Measurements from ENCODE around the gene PWWP2B.

Gene PWWP2B

DNA sequence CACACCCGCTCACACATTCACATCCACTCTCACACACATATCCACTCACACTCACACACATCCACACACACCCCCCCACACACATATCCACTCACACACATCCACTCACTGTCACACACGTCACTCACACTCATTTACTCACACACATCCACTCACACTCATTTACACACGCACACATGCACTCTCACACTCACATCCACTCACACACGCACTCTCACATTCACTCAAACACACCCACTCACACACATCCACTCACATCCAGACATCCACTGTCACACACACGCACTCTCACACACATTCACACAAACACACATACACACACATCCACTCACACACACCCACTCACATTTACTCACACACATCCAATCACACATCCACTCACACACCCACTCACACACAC is 18.3 kb downstream of the PWWP2B start:
- peaks cover 3% of the 10 kb centered on the region for H3K36me3 ChIP-seq (replicated peaks; ENCODE audit: low read depth, low read length)
- no peaks in the 10 kb centered on the region for H3K4me1 ChIP-seq (ENCODE audit: low read length)
- no peak overlapping the region for H3K9ac ChIP-seq (ENCODE audit: low read length)
- no peaks in the 10 kb centered on the region for H3K27me3 ChIP-seq (ENCODE audit: low read depth, low read length)
- H3K27ac ChIP-seq (ENCODE audit: low read length): no peak overlapping the region
- no peak for TF ChIP-seq EZH2phosphoT487 (IDR thresholded peaks at IDR 0.05; ENCODE audit: low read depth)
- TF ChIP-seq, protein P1, sequence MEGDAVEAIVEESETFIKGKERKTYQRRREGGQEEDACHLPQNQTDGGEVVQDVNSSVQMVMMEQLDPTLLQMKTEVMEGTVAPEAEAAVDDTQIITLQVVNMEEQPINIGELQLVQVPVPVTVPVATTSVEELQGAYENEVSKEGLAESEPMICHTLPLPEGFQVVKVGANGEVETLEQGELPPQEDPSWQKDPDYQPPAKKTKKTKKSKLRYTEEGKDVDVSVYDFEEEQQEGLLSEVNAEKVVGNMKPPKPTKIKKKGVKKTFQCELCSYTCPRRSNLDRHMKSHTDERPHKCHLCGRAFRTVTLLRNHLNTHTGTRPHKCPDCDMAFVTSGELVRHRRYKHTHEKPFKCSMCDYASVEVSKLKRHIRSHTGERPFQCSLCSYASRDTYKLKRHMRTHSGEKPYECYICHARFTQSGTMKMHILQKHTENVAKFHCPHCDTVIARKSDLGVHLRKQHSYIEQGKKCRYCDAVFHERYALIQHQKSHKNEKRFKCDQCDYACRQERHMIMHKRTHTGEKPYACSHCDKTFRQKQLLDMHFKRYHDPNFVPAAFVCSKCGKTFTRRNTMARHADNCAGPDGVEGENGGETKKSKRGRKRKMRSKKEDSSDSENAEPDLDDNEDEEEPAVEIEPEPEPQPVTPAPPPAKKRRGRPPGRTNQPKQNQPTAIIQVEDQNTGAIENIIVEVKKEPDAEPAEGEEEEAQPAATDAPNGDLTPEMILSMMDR (IDR thresholded peaks at IDR 0.05; ENCODE audit: low read depth, low read length): no peak
- H2AFZ ChIP-seq (ENCODE audit: low read depth, low read length): no peak overlapping the region
- no peak overlapping the region for H3K4me2 ChIP-seq (ENCODE audit: low read length)
- no peaks in the 10 kb centered on the region for H3K9me3 ChIP-seq (ENCODE audit: insufficient read depth, low read length)
- no peaks in the 10 kb centered on the region for H3K79me2 ChIP-seq (ENCODE audit: low read length)
- H4K20me1 ChIP-seq (ENCODE audit: insufficient read depth, low read length): no peaks in the 10 kb centered on the region
- H3K4me3 ChIP-seq (ENCODE audit: low read length): no peak overlapping the region

DNA sequence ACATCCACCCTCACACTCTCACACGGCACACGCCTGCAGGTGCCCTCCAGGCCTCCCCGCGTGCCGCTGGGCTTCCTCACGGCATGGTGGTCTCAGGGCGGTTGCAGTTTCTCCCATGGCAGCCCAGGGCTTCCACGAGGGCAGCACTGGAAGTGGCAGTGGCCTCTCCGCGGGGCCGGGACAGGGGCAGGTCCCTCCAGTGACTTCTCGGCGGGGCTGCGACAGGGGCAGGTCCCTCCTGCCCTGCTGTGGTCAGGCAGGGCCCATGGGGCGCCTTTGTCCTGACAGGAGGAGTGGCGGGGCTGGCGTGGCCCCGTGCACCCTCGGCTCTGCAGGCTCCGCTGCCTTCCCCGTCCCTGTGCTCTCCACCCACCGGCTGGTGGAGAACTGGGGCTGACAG is 19.0 kb downstream of the PWWP2B start:
- no peak overlapping the region for H3K9ac ChIP-seq (ENCODE audit: low read length)
- H3K27me3 ChIP-seq (ENCODE audit: low read depth, low read length): no peaks in the 10 kb centered on the region
- peaks cover 5% of the 10 kb centered on the region for H3K4me1 ChIP-seq (ENCODE audit: low read length)
- no peak overlapping the region for H2AFZ ChIP-seq (ENCODE audit: low read depth, low read length)
- no peak for TF ChIP-seq EZH2phosphoT487 (IDR thresholded peaks at IDR 0.05; ENCODE audit: low read depth)
- TF ChIP-seq, protein P1 (IDR thresholded peaks at IDR 0.05; ENCODE audit: low read depth, low read length): no peak
- no peak overlapping the region for H3K27ac ChIP-seq (ENCODE audit: low read length)
- H3K36me3 ChIP-seq (replicated peaks; ENCODE audit: low read depth, low read length): peaks cover 3% of the 10 kb centered on the region
- H3K9me3 ChIP-seq (ENCODE audit: insufficient read depth, low read length): no peaks in the 10 kb centered on the region
- H3K79me2 ChIP-seq (ENCODE audit: low read length): no peaks in the 10 kb centered on the region
- no peak overlapping the region for H3K4me3 ChIP-seq (ENCODE audit: low read length)
- no peak overlapping the region for H3K4me2 ChIP-seq (ENCODE audit: low read length)
- H4K20me1 ChIP-seq (ENCODE audit: insufficient read depth, low read length): no peaks in the 10 kb centered on the region

DNA sequence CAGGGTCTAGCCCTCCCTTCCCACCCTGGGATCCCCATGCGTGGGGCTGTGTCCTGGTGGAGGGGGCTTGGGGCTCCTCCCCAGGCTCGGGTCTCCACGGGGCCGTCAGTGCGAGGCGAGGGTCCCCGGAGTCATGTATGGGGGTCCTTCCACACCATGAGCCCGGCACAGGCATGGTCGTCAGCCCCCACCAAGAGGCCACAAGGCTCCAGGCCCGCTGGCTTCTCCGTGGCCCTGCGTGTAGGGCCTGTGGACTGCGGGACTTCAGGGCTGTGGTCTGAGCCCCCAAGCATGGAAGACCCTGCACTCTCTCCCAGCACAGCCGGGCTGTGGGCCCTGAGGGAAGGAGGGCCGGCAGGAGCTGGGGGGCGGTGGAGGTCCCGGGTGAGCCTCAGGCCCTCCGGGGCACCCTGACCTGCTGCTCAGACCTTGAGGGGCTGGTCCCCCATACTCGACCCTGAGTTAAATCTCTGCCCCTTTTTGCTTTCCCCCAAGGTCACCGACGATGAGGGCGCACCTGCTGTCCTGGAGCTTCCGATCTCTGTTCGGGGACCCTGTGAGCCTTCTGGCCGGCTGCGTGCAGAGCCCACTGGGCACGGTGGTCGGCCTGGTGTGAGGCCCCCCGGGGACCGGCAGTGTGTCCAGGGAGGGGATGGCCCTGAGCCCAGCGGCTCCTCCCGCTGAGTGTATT is 19.7 kb downstream of the PWWP2B start:
- no peak overlapping the region for H3K4me2 ChIP-seq (ENCODE audit: low read length)

DNA sequence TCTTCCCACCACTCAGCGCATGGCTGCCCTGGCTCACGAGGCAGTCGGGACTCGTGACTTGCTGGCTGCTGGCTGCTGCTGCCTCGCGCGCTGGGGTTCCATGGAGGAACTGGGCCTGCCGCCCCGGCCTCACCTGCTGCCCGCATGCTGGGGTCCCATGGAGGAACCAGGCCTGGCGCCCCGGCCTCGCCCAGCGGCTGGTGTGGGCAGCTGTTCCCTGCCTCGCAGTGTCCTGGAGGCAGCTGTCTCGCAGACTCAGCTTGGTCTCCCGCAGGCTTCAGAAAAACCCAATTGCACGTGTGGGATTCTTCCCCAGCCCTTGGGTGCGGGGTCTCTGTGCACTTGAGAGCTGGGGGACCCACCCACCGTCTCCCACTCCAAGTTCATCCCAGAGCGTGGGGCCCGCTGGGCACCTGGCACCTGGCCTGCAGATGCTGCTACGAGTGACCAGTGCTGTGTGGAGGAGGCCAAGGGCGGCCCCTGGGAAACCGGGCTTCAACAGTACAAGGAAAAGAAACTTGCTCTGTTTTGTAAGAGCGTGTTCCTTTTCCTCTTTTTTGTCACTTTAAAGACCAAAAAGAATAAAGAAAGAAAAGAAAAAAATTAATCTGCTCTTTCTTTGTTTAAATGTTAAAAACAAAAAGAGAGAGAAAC is 20.4 kb downstream of the PWWP2B start:
- Histone ChIP-seq H3K9me3 (ENCODE audit: insufficient read depth, low read length) (no peaks in the 10 kb centered on the region), H3K27me3 (ENCODE audit: low read depth, low read length) (no peaks in the 10 kb centered on the region), H3K4me1 (ENCODE audit: low read length) (peaks cover 19% of the 10 kb centered on the region), H4K20me1 (ENCODE audit: insufficient read depth, low read length) (no peaks in the 10 kb centered on the region), H3K79me2 (ENCODE audit: low read length) (no peaks in the 10 kb centered on the region), H3K4me3 (ENCODE audit: low read length) (no peak overlapping the region), H3K36me3 (replicated peaks; ENCODE audit: low read depth, low read length) (peaks cover 3% of the 10 kb centered on the region), H2AFZ (ENCODE audit: low read depth, low read length) (no peak overlapping the region), H3K4me2 (ENCODE audit: low read length) (no peak overlapping the region), H3K9ac (ENCODE audit: low read length) (no peak overlapping the region), H3K27ac (ENCODE audit: low read length) (no peak overlapping the region)
- TF ChIP-seq, protein P1 (IDR thresholded peaks at IDR 0.05; ENCODE audit: low read depth, low read length): no peak
- TF ChIP-seq EZH2phosphoT487 (IDR thresholded peaks at IDR 0.05; ENCODE audit: low read depth): no peak

More for the DNA sequence above, 19.7 kb downstream of the PWWP2B start:
- H3K36me3 ChIP-seq (replicated peaks; ENCODE audit: low read depth, low read length): peaks cover 3% of the 10 kb centered on the region
- no peaks in the 10 kb centered on the region for H3K9me3 ChIP-seq (ENCODE audit: insufficient read depth, low read length)
- H3K9ac ChIP-seq (ENCODE audit: low read length): no peak overlapping the region
- no peaks in the 10 kb centered on the region for H3K27me3 ChIP-seq (ENCODE audit: low read depth, low read length)
- H3K27ac ChIP-seq (ENCODE audit: low read length): no peak overlapping the region
- no peaks in the 10 kb centered on the region for H3K79me2 ChIP-seq (ENCODE audit: low read length)
- no peak for TF ChIP-seq EZH2phosphoT487 (IDR thresholded peaks at IDR 0.05; ENCODE audit: low read depth)
- TF ChIP-seq, protein P1 (IDR thresholded peaks at IDR 0.05; ENCODE audit: low read depth, low read length): no peak
- H4K20me1 ChIP-seq (ENCODE audit: insufficient read depth, low read length): no peaks in the 10 kb centered on the region
- H2AFZ ChIP-seq (ENCODE audit: low read depth, low read length): no peak overlapping the region
- H3K4me1 ChIP-seq (ENCODE audit: low read length): peaks cover 12% of the 10 kb centered on the region
- no peak overlapping the region for H3K4me3 ChIP-seq (ENCODE audit: low read length)
